HepG2 (cell line): ENCODE results near the gene TC2N. TPM values are rescaled to one million over a fixed set of nuclear protein-coding genes. Genes with fewer than 3 reads are reported as not detected.
A peak's percentile ranks its signal among the peaks of the same experiment; 100 is the strongest.

Source experiments
- ARNT ChIP-seq: fragments of 450-650 bp; IDR thresholded peaks from 2 replicates; pipeline ENCODE4 v1.6.1; 2017
- CHD2 ChIP-seq: IDR thresholded peaks from 2 replicates; pipeline ENCODE4 v1.6.1; 2011; ENCODE audit warnings: low read depth, low read length, improper control_type of control experiment
- FOXP1 ChIP-seq, 2 experiments: fragments of 450-650 bp in 1 of 2; IDR thresholded peaks; 2 replicates each; pipeline ENCODE4 v1.6.1; 2017 to 2018; ENCODE audit warnings: antibody characterized with exemption in 1 of 2
- HDAC2 ChIP-seq: sonication (generic); formaldehyde crosslinking; IDR thresholded peaks from 2 replicates; pipeline ENCODE4 v1.4.0; 2020; ENCODE audit warnings: missing genetic modification reagents
- HMGA1 ChIP-seq: sonication (generic); formaldehyde crosslinking; conservative IDR thresholded peaks from 2 replicates; pipeline ENCODE4 v1.4.0; 2020; ENCODE audit warnings: missing genetic modification reagents
- HNF4A ChIP-seq: sonication (generic); formaldehyde crosslinking; IDR thresholded peaks from 2 replicates; pipeline ENCODE4 v1.4.0; 2020; ENCODE audit warnings: missing genetic modification reagents
- KAT8 ChIP-seq: IDR thresholded peaks from 2 replicates; pipeline ENCODE4 v1.6.1; 2016; ENCODE audit warnings: missing genetic modification reagents, missing compliant biosample characterization
- KDM2A ChIP-seq: sonication (generic); formaldehyde crosslinking; IDR thresholded peaks from 2 replicates; pipeline ENCODE4 v1.4.0; 2020; ENCODE audit warnings: low read depth, missing genetic modification reagents, borderline replicate concordance
- NCOA2 ChIP-seq: sonication (generic); formaldehyde crosslinking; IDR thresholded peaks from 2 replicates; pipeline ENCODE4 v1.8.0; 2022; ENCODE audit warnings: inconsistent platforms
- RBM22 ChIP-seq: fragments of 200-400 bp; formaldehyde crosslinking; optimal IDR thresholded peaks from 2 replicates; pipeline ENCODE3; 2017; ENCODE audit warnings: mild to moderate bottlenecking, low read length, moderate library complexity
- RXRB ChIP-seq: IDR thresholded peaks from 2 replicates; pipeline ENCODE4 v1.6.1; 2016; ENCODE audit warnings: borderline replicate concordance, missing genetic modification reagents, missing compliant biosample characterization
- SMYD3 ChIP-seq: sonication (generic); formaldehyde crosslinking; IDR thresholded peaks from 2 replicates; pipeline ENCODE4 v1.8.1; 2023; ENCODE audit warnings: mild to moderate bottlenecking, missing genetic modification reagents
- SOX5 ChIP-seq: IDR thresholded peaks from 2 replicates; pipeline ENCODE4 v1.6.1; 2016; ENCODE audit warnings: borderline replicate concordance
- TBX2 ChIP-seq: sonication (generic); formaldehyde crosslinking; IDR thresholded peaks from 2 replicates; pipeline ENCODE4 v1.5.0; 2020; ENCODE audit warnings: missing genetic modification reagents, mild to moderate bottlenecking, borderline replicate concordance
- ZNF121 ChIP-seq: sonication (generic); formaldehyde crosslinking; IDR thresholded peaks from 2 replicates; pipeline ENCODE4 v1.5.0; 2020; ENCODE audit warnings: mild to moderate bottlenecking, missing genetic modification reagents
- ZNF644 ChIP-seq: IDR thresholded peaks from 2 replicates; pipeline ENCODE4 v1.6.1; 2016; ENCODE audit warnings: low read depth
- ZNF766 ChIP-seq: sonication (generic); formaldehyde crosslinking; IDR thresholded peaks from 2 replicates; pipeline ENCODE4 v1.5.0; 2020; ENCODE audit warnings: missing genetic modification reagents, borderline replicate concordance
- ZSCAN12 ChIP-seq: sonication (generic); formaldehyde crosslinking; IDR thresholded peaks from 2 replicates; pipeline ENCODE4 v1.9.0; 2021; ENCODE audit warnings: mild to moderate bottlenecking, missing genetic modification reagents
- polyA plus RNA-seq, 8 experiments: library from polyadenylated mRNA; depleted of rRNA in 3 of 8; stranded (reverse) in 7 of 8; unstranded in 1 of 8; fragments of >200 nt; fragmentation: Illumina TruSeq in 4 of 8; extraction: Trizol in 4 of 8; gene quantifications; 2 replicates each; pipeline versions ENCODE4 v1.2.1 to v1.2.3, GENCODE V29; 2011 to 2016; ENCODE audit warnings: low read depth in 4 of 8, missing spikeins in 1 of 8, mixed read lengths in 1 of 8; ENCODE audit not compliant: insufficient read depth in 1 of 8
- total RNA-seq, 5 experiments: library from RNA; depleted of rRNA; stranded (reverse); fragments of >200 nt; fragmentation: Illumina TruSeq; extraction: Trizol; gene quantifications; 2 replicates each; pipeline ENCODE4 v1.2.3, GENCODE V29; 2016; ENCODE audit warnings: low read depth in 1 of 5
- TF ChIP-seq, protein P1 (sequence below): sonication (generic); formaldehyde crosslinking; IDR thresholded peaks from 2 replicates; pipeline ENCODE4 v1.9.0; 2022; ENCODE audit warnings: low read depth, missing genetic modification reagents
- TF ChIP-seq, protein P2 (sequence below): sonication (generic); formaldehyde crosslinking; IDR thresholded peaks from 2 replicates; pipeline ENCODE4 v1.4.0; 2020; ENCODE audit warnings: missing genetic modification reagents
- TF ChIP-seq, protein P3 (sequence below): IDR thresholded peaks from 2 replicates; pipeline ENCODE4 v1.6.1; 2012; ENCODE audit warnings: inconsistent platforms
- TF ChIP-seq, protein P4 (sequence below): IDR thresholded peaks from 2 replicates; pipeline ENCODE4 v1.6.1; 2016; ENCODE audit warnings: mild to moderate bottlenecking, missing biosample characterization, missing genetic modification reagents
- TF ChIP-seq, protein P5 (sequence below): sonication (generic); formaldehyde crosslinking; IDR thresholded peaks from 2 replicates; pipeline ENCODE4 v1.4.0; 2020; ENCODE audit warnings: mild to moderate bottlenecking, missing genetic modification reagents, borderline replicate concordance

TC2N gene
- total and polyA plus RNA-seq, 2 of the 13 experiments (the other 11 are each of a cell fraction or from before 2014, with no cell fraction given): 0.03 TPM; not detected in 1

DNA sequence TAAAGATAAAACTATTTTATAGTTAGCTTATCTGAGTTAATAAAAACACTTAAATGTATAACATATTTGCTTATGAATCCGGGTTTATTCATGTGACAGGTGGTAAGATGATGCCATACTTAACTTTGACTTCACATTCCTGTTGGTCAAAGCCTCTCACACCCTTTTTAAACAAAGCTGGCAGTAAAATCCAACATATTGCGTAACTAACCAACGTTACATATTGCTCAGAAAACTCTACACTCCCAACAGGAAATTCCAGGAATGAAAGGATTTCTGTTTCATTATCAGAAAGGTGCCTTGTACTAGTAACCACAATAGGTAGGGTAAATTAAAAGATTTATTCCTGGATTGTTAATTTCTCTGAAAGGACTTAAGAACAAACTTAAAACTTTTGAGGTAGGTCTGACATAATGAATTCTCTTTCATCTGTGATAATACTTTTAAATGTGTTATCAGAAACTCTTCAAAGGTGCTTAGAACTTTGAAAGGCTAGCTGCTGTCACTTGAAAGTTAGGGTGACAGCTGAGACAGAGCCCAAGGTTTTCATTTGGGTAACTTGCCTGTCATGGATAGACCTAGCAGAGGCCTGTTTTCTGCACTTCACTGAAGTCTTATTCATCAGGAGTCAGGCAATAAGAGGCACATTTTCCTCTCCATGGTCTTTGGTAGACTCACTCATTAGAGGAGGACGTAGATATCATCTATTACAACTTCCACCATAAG is 111.6 kb downstream of the TC2N start (continued):
- TF ChIP-seq, protein P1, sequence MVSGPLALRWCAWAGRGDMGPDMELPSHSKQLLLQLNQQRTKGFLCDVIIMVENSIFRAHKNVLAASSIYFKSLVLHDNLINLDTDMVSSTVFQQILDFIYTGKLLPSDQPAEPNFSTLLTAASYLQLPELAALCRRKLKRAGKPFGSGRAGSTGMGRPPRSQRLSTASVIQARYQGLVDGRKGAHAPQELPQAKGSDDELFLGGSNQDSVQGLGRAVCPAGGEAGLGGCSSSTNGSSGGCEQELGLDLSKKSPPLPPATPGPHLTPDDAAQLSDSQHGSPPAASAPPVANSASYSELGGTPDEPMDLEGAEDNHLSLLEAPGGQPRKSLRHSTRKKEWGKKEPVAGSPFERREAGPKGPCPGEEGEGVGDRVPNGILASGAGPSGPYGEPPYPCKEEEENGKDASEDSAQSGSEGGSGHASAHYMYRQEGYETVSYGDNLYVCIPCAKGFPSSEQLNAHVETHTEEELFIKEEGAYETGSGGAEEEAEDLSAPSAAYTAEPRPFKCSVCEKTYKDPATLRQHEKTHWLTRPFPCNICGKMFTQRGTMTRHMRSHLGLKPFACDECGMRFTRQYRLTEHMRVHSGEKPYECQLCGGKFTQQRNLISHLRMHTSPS (CRISPR knock-in tag): no peak
- peak; percentile 78; the same call in 1 of the 2 replicates for TF ChIP-seq ZNF644 (CRISPR knock-in tag)
- peak; percentile 65 for TF ChIP-seq KAT8 (CRISPR knock-in tag)
- peak; percentile 78; the same call in 1 of the 2 replicates for TF ChIP-seq SOX5 (CRISPR knock-in tag)
- TF ChIP-seq NCOA2 (CRISPR knock-in tag): peak; percentile 65
- TF ChIP-seq HMGA1 (CRISPR knock-in tag): no peak
- TF ChIP-seq HNF4A: 0 out of 2 replicates have a peak, but pooled peaks have one; percentile 23
- TF ChIP-seq CHD2: no peak
- TF ChIP-seq TBX2 (CRISPR knock-in tag): peak; percentile 29; the same call in 1 of the 2 replicates
- TF ChIP-seq, protein P2, sequence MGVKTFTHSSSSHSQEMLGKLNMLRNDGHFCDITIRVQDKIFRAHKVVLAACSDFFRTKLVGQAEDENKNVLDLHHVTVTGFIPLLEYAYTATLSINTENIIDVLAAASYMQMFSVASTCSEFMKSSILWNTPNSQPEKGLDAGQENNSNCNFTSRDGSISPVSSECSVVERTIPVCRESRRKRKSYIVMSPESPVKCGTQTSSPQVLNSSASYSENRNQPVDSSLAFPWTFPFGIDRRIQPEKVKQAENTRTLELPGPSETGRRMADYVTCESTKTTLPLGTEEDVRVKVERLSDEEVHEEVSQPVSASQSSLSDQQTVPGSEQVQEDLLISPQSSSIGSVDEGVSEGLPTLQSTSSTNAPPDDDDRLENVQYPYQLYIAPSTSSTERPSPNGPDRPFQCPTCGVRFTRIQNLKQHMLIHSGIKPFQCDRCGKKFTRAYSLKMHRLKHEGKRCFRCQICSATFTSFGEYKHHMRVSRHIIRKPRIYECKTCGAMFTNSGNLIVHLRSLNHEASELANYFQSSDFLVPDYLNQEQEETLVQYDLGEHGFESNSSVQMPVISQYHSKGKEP (CRISPR knock-in tag): no peak
- no peak for TF ChIP-seq RBM22
- no peak for TF ChIP-seq SMYD3
- no peak for TF ChIP-seq ARNT
- no peak for TF ChIP-seq ZSCAN12
- TF ChIP-seq RXRB (CRISPR knock-in tag): peak; percentile 25; the same call in 1 of the 2 replicates
- TF ChIP-seq KDM2A (CRISPR knock-in tag): no peak
- TF ChIP-seq, protein P3, sequence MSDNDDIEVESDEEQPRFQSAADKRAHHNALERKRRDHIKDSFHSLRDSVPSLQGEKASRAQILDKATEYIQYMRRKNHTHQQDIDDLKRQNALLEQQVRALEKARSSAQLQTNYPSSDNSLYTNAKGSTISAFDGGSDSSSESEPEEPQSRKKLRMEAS: no peak
- TF ChIP-seq, protein P4, sequence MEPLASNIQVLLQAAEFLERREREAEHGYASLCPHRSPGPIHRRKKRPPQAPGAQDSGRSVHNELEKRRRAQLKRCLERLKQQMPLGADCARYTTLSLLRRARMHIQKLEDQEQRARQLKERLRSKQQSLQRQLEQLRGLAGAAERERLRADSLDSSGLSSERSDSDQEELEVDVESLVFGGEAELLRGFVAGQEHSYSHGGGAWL (CRISPR knock-in tag): no peak
- TF ChIP-seq FOXP1 (IDR thresholded peaks at IDR 0.05): no peak
- TF ChIP-seq FOXP1 (CRISPR knock-in tag; IDR thresholded peaks at IDR 0.05): 0 out of 2 replicates have a peak, but pooled peaks have one; percentile 28
- no peak for TF ChIP-seq ZNF121 (CRISPR knock-in tag)
- TF ChIP-seq ZNF766 (CRISPR knock-in tag): no peak
- 0 out of 2 replicates have a peak, but pooled peaks have one; percentile 31 for TF ChIP-seq HDAC2 (CRISPR knock-in tag)
- TF ChIP-seq, protein P5, sequence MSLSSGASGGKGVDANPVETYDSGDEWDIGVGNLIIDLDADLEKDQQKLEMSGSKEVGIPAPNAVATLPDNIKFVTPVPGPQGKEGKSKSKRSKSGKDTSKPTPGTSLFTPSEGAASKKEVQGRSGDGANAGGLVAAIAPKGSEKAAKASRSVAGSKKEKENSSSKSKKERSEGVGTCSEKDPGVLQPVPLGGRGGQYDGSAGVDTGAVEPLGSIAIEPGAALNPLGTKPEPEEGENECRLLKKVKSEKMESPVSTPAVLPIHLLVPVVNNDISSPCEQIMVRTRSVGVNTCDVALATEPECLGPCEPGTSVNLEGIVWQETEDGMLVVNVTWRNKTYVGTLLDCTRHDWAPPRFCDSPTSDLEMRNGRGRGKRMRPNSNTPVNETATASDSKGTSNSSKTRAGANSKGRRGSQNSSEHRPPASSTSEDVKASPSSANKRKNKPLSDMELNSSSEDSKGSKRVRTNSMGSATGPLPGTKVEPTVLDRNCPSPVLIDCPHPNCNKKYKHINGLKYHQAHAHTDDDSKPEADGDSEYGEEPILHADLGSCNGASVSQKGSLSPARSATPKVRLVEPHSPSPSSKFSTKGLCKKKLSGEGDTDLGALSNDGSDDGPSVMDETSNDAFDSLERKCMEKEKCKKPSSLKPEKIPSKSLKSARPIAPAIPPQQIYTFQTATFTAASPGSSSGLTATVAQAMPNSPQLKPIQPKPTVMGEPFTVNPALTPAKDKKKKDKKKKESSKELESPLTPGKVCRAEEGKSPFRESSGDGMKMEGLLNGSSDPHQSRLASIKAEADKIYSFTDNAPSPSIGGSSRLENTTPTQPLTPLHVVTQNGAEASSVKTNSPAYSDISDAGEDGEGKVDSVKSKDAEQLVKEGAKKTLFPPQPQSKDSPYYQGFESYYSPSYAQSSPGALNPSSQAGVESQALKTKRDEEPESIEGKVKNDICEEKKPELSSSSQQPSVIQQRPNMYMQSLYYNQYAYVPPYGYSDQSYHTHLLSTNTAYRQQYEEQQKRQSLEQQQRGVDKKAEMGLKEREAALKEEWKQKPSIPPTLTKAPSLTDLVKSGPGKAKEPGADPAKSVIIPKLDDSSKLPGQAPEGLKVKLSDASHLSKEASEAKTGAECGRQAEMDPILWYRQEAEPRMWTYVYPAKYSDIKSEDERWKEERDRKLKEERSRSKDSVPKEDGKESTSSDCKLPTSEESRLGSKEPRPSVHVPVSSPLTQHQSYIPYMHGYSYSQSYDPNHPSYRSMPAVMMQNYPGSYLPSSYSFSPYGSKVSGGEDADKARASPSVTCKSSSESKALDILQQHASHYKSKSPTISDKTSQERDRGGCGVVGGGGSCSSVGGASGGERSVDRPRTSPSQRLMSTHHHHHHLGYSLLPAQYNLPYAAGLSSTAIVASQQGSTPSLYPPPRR: no peak
